ENCODE results near the gene B4GALT5.

DNA sequence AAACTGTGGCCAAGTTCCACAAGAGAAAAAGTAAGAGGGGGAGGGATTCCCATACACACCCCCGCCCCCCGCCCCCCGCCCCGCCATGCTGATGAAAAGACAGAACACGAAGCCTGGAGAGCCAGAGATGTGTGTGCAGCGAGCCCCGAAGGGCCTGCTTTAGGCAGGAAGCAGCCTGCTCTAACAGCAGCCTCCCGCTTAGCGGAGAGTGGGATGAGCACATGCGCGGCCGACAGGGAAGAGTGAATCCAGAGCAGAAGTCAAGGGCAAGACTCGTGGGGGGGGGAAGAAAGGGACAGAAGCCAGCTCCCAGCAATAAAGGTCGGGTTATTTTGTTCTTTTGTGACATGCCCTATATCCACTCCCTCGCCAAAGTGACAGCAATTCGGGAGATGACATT, 78.5 kb downstream of the B4GALT5 start:
- no peak for TF ChIP-seq POLR2AphosphoS5 (IDR thresholded peaks at IDR 0.05)
- no peak for TF ChIP-seq CTCF (IDR thresholded peaks at IDR 0.05)
- no peak for TF ChIP-seq POLR2A (IDR thresholded peaks at IDR 0.05)
- TF ChIP-seq EP300 (IDR thresholded peaks at IDR 0.05), result no peak
